ENCODE measurements around the gene NONO.
"Not testable (repeated sequence)": the region's sequence is repeated elsewhere in the genome, so short reads cannot be mapped to it uniquely, and the experiment has no call there.

- not testable (repeated sequence) for TF ChIP-seq EZH2 (IDR thresholded peaks at IDR 0.05); POLR2AphosphoS5 (IDR thresholded peaks at IDR 0.05; ENCODE audit: borderline replicate concordance, low read depth, low read length); FOXP2 (optimal IDR thresholded peaks at IDR 0.05; ENCODE audit: control extremely low read depth, extremely low read length, insufficient read depth)
These were observed 41.0 kb downstream of the NONO start for GRCh38 chrX:71324452-71324851.

Data from SK-N-MC (cell line).